ENCODE measurements around the gene ORC2.

Gene ORC2

DNA sequence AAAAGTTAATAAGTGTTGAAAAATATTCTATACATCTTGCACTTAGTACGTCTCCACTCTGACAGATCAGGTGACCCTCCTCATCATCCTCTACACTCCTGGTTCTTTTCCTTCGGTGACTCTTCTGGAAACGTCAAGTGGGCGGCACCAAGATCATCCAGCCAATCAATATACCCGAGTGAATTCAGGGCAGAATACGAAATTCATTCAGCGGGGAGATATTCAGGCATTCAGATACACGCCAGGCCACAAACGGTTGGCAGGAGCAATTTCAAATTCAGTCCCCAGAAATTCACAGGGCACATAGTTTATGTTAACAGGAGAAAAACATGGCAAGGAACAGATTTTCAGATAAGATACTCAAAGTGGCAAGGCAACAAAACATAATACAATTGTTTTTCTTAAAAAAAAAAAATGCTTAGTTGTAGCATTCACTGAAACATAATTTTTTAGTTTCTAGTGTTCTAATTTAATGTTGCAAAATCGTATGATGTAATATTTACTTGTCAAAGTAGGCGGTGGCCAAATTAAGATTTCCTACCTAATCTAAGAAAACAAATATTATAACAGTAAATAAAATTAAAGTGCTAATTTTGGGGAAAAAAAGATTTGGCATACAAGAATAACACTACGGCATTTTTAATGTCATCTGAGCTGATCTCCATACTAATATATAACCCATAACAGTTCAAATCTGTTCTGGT is 103.2 kb downstream of the ORC2 start:
- DNase-seq (ENCODE audit: low spot score), result peak; percentile 36
